GM12872 (cell line): ENCODE measurements around the gene ATG9B.

Source experiments
- CTCF ChIP-seq: IDR thresholded peaks from 3 replicates; pipeline ENCODE4 v1.5.1; 2011; ENCODE audit warnings: low read depth, mild to moderate bottlenecking, low read length, moderate library complexity; ENCODE audit not compliant: insufficient read depth

The ATG9B gene

GRCh38 chr7:151038951-151039849 lies 14.9 kb upstream of the ATG9B start:
- TF ChIP-seq CTCF = no peak

DNA sequence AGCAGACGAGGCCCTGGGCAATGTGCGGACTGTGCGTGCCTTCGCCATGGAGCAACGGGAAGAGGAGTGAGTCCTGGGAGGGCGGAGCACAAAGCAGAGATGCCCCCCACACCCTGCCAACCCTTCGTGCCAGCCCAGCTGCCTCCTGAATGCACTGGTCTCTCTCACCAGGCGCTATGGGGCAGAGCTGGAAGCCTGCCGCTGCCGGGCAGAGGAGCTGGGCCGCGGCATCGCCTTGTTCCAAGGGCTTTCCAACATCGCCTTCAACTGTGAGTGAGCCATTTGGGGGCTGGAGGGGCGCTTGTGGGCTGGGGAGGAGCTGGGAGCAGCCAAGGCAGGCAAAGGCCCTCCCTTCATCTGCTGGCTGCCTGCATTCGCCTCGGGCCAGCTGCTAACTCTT lies 11.6 kb upstream of the ATG9B start:
- TF ChIP-seq CTCF = no peak

DNA sequence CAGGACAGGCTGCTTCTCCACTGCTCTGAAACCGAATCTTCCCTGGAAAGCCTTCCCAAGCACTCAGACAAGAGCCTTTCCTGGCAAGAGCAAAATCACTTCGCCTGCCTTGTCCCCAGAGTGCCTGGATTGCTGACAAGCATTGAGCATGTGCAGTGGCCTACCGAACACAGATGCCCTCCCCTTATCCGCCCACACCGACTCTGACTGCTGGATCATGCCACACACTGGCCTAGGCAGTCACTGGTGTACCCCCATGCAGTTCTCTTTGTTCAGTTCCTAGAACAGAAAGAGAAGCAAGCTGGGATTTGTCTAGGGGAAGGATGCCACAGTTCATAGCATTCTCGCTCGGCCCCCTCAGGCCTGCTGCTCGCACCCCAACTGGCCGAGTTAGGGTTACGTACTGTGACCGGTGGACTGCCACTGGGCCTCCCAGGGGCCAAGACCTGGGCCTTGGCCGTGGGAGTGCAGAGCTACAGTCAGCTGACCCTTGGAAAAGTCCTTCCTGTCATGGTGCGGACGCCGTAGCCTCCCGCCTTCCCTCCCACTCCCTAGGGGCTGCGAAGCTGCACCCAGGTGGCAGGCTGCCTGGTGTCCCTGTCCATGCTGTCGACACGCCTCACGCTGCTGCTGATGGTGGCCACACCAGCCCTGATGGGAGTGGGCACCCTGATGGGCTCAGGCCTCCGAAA lies 10.9 kb upstream of the ATG9B start:
- no peak for TF ChIP-seq CTCF

- no peak for TF ChIP-seq CTCF
Measured at GRCh38 chr7:151034312-151035025, 10.2 kb upstream of the ATG9B start.

- TF ChIP-seq CTCF = no peak
Measured at GRCh38 chr7:151033864-151034249, 9.6 kb upstream of the ATG9B start.

DNA sequence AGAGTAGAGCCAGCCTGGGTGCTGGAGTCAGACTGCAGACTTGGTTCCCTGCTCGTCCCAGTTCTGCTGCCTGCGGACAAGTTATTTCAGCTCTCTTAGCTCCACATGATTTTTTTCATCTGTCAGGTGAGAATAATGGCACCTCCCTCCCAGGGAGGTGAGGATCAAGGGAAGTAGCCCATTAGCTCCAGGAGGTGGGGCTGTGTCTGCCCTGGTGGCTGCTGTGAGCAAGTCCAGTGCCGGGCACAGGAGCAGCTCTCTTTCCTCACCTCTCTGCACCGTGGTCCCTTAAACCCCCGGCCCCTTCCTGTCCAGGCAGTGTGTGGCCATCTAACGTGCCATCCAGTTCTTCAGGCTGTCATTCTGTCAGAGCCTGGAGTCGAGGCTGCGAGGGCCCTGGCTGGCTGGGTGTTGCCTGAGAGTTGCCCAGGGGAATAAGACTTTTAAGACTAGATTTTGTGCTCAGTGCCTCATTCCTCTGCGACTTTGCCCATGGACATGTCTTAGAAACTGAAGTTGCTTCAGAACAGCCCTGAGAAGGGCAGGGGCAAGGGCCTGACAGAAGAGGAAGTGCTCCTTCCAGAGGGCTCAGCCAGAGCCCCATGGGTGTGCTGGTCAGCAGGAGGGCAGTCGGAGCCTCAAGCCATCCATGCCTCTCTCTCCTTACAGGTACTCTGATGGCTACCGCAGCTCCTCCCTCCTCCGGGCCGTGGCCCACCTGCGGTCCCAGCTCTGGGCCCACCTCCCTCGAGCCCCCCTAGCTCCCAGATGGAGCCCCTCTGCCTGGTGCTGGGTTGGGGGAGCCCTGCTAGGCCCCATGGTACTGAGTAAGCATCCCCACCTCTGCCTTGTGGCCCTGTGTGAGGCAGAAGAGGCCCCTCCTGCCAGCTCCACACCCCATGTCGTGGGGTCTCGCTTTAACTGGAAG lies 8.9 kb upstream of the ATG9B start:
- TF ChIP-seq CTCF = no peak
